HG03066 (cell line): ENCODE measurements around the gene ULK1.
"Not testable (repeated sequence)": the region's sequence is repeated elsewhere in the genome, so short reads cannot be mapped to it uniquely, and the experiment has no call there.

Experiments
- ATAC-seq: cut with Tn5 transposase; IDR thresholded peaks from one replicate; pipeline ENCODE4 v1.9.1; 2021; ENCODE audit warnings: low read depth; ENCODE audit not compliant: unreplicated experiment

ULK1 gene

DNA sequence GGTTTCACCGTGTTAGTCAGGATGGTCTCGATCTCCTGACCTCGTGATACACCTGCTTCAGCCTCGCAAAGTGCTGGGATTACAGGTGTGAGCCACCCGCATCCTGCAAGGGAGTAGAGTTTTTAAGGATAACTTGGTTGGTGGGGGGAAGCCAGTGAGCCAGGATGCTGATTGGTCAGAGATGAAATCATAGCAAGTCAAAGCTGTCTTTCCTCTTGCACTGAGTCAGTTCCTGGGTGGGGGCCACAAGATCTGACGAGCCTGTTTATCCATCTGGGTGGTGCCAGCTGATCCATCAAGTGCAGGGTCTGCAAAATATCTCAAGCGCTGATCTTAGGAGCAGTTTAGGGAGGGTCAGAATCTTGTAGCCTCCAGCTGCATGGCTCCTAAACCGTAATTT is 9.3 kb upstream of the ULK1 start:
- ATAC-seq = not testable (repeated sequence)

GRCh38 chr12:131885543-131886057 is 8.8 kb upstream of the ULK1 start:
- no peak for ATAC-seq

GRCh38 chr12:131891722-131892121 is 2.7 kb upstream of the ULK1 start:
- not testable (repeated sequence) for ATAC-seq

GRCh38 chr12:131892711-131893604 is 1.5 kb upstream of the ULK1 start:
- no peak for ATAC-seq

DNA sequence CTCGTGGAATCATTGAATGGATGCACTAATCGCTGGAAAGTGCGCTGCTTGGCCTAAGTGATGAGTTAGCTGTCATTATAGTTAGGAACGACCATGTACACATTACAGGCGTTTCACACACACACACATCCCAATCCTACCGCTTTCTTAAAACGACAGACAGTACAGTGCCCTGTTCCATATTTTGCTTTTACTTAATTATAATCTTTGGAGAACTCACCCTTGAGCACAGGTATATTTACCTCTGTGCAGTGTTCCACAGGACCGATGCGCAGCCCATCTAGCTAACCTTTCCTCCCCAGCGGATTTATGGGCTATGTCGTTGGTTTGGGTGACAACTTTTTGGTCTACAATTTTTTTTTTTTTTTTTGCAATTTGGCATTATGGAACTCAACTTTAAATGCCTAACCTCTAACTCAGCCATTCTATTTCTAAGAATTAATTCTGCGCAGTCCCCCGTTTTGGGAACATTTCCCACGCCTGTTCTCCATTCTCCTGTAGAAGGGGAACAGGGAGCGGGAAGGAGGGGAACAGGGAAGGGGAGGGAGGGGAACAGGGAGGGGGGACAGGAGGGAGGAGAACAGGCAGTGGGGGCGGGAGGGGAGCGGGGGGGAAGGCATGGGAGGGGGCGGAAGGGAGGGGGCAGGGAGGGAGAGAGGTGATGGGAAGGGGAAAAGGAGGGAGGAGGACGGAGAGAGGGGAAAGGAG is 663 bp upstream of the ULK1 start:
- ATAC-seq = no peak

DNA sequence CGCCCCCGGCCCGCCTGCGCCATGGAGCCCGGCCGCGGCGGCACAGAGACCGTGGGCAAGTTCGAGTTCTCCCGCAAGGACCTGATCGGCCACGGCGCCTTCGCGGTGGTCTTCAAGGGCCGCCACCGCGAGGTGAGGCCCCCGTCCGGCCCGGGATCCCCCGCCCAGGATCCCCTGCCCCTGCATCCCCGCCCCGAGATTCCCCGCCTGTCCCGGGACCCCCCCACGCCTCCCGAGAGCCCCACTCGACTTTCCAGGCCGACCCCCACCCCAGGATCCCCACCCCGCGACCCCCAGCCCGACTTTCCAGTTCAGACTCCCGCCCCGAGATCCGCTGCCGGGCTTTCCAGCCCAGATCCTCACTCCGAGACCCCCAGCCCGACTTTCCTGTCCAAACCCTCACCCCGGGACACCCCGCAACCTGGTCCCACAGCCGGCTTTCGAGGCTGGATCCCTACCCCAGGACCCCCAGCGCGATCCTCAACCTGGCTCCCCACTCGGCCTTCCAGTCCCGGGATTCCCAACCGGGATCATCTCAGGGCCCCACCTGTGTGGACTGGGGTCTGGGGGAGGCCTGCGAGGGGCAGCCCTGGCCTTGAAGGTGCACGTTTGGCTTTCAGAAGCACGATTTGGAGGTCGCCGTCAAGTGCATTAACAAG is 688 bp downstream of the ULK1 start:
- ATAC-seq = no peak

- ATAC-seq = peak; percentile 10
Observed at GRCh38 chr12:131895640-131896079, 1.2 kb downstream of the ULK1 start.

DNA sequence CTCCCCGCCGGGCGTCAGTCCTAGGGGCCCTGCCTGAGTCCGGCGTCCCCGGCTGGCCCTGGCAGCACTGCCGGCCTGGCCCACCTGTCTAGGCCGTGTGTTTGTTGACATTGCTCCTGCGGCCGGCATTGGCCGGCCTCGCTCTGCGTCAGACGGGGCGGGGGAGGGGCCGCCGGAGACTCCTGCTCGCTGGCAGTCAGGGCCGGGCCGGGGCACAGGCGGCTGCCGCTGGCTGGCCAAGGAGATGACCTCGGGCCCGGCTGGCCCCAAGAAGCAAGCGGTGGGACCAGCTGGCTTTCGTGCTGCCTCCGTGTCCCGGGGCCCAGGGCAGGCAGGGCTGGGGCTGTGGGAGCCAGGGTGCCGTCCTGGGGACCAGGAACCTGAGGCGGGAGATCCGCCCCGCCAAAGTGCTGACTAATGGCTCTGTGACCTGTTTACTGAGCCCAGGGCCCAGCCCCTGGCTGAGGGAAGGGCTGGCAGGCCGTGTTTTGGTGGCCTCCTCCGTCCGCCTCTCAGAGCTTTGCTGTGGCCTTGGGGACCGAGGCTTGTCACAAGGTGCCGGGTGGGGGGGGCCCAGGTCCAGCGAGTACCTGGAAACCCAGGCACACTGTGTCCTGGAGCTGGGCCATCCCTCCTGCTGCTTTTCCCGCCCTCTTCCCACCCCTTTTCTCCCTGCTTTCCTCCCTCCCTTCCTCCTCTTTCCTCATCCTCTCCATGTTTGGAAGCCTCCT is 1.8 kb downstream of the ULK1 start:
- peak; percentile 45 for ATAC-seq

GRCh38 chr12:131896811-131897270 is 2.4 kb downstream of the ULK1 start:
- no peak for ATAC-seq

- no peak for ATAC-seq
Observed at GRCh38 chr12:131897276-131897675, 2.9 kb downstream of the ULK1 start.

DNA sequence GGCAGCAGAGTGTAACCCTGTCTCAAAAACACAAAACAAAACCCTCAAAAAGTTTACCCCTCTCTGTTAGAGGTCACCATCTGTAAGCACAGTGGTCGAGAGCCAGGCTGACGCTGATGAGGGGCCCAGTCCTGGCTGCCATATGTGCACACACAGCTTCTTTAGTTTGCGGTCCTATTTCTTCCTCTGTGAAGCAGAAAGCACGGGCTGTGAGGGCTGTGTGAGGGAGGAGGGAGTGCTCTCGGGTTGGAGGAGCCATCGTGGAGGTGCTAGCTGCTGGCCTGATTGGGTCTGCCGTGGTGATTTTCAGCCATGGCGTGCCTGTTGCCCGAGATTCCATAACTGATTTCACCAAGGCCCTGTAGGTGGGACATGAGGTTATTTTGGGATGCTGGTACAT is 3.5 kb downstream of the ULK1 start:
- no peak for ATAC-seq

DNA sequence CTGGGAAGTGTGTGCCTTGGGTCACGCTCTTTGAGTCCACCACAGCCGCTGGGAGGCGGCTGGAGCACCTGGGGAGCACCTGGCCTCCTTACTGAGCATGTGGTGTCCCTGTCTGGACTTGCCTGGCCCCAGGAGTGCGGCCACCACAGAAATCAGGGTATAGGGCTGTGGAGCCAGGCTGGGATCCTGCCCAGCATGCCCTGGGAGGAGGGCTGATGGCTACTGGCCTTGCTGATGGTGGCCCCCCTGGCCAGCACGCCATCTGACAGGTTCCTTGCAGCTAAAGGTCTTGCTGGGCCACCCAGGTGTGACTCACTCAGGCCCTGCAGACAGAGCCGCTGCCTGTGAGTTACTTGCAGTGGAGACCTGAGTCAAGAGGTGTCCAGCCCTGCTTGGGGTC is 6.0 kb downstream of the ULK1 start:
- no peak for ATAC-seq

GRCh38 chr12:131901431-131902331 is 7.3 kb downstream of the ULK1 start:
- ATAC-seq = no peak

- ATAC-seq = no peak
Observed at GRCh38 chr12:131902332-131903241, 8.2 kb downstream of the ULK1 start.

DNA sequence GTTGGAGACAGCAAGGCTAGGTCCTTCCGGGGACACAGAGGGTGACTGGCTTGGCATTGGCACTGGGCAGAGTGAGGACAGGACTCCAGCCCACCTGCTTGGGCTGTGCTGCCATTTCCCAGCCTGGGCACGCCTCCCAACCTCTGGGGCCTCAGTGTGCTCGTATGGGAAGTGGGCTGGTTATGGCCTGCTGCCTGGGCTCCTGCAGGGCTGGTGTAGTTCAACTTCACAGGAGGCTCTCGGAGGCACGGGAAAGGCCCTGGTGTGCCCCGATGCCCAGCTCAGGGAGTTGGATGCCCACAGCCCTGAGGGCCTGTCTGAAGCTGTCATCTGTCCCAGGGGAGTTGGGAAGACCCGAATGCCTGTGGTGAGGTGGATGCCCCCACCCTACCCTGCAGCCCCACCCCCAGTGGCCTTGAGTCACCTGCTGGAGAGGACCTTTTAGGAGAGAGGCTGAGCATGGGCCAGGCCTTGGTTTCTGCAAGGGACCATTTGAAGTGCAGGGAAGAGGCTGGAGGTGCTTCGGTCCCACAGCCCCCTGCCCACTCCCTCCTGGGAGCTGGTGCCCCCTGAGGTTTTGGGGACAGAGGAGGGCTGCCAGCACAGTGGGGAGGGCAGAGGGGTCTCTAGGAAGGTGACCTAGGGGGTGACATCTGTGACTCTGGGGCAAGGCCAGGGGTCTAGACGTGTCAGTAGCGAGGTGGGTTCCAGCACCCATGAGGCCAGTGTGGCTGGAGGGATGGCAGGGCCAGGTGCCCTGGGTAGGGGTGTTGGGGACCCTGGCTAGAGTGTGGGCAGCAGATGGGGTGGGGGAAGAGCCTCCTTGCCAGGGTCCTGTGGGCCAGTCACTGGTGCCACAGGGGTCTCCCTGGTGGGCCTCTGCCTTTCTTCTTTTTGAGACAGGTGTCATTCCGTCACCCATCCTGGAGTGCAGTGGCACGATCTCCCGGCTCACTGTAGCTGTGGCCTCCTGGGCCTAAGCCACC is 9.1 kb downstream of the ULK1 start:
- no peak for ATAC-seq

- no peak for ATAC-seq
Observed at GRCh38 chr12:131904346-131904745, 9.9 kb downstream of the ULK1 start.

DNA sequence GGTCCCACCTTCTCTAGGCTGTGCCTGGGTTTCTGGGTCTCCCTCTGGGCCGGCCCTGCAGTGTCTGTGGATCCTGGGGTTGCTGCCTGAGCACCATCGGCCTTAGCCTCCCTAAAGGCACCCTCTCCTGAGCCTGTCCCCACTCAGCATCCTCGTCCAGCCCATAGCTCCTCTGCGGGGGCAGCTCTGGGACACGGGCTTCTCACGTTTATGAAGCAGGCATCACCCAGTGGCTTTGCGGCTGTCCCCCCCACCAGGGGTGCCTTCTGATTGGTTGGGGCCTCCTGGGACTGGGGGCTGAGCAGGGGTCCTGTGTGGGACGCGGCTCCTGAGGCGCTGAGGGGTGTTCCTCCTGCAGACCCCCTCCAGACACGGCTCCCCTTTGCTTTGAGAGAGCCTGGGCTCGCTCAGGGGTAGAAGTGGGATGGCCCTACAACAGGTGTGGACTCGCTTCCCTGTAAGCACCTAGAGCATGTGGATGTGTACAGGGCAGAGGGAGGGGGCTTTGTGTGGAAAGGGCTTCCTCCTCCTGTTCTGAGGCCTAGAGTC is 10.7 kb downstream of the ULK1 start:
- no peak for ATAC-seq
